Ishikawa (cell line): ENCODE data around the gene SAFB.

Experiments
- CEBPB ChIP-seq: IDR thresholded peaks from 2 replicates; pipeline ENCODE4 v1.6.1; 2012
- CREB1 ChIP-seq: IDR thresholded peaks from 2 replicates; pipeline ENCODE4 v1.6.1; 2012; ENCODE audit warnings: low read depth
- EGR1 ChIP-seq: IDR thresholded peaks from 2 replicates; pipeline ENCODE4 v1.6.1; 2012
- EP300 ChIP-seq: IDR thresholded peaks from 2 replicates; pipeline ENCODE4 v1.6.1; 2012; ENCODE audit warnings: borderline replicate concordance
- FOXM1 ChIP-seq: IDR thresholded peaks from 2 replicates; pipeline ENCODE4 v1.6.1; 2012; ENCODE audit warnings: low read depth, borderline replicate concordance
- MAX ChIP-seq: IDR thresholded peaks from 2 replicates; pipeline ENCODE4 v1.6.1; 2012
- REST ChIP-seq: IDR thresholded peaks from 2 replicates; pipeline ENCODE4 v1.6.1; 2012; ENCODE audit warnings: low read depth, mild to moderate bottlenecking
- TAF1 ChIP-seq: IDR thresholded peaks from 2 replicates; pipeline ENCODE4 v1.6.1; 2012; ENCODE audit warnings: low read depth, mild to moderate bottlenecking
- TCF12 ChIP-seq: IDR thresholded peaks from 2 replicates; pipeline ENCODE4 v1.6.1; 2012; ENCODE audit warnings: low read depth
- TEAD4 ChIP-seq: IDR thresholded peaks from 2 replicates; pipeline ENCODE4 v1.6.1; 2012
- ZBTB7A ChIP-seq: IDR thresholded peaks from 2 replicates; pipeline ENCODE4 v1.6.1; 2012; ENCODE audit warnings: low read depth

DNA sequence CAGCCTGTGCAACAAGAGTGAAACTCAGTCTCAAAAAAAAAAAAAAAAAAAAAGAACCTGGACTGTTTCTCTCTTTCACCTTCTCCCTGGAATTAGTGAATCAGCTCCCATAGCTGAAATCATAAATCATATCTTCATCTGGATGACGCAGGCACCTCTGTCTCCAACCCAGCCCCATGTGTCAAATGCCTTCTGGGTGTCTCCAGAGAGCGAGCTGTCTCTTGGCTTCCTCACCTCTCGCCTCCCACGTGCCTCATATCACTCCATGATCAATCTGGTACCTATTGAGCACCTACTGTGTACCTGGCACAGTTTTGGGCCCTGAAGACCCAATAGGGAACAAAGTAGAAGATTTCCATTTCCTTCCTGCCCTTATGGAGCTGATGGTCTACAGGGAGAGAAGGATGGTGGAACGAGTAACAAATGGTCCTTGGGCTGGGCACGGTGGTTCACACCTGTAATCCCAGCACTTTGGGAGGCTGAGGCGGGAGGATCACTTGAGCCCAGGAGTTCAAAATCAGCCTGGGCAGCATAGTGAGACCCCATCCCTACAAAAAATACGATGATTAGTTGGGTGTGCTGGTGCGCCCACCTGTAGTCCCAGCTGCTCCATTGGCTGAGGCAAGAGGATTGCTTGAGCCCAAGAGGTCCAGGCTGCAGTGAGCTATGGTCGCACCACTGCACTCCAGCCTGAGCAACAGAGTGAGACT lies 60.4 kb downstream of the SAFB start:
- no peak for TF ChIP-seq TCF12
- no peak for TF ChIP-seq MAX
- TF ChIP-seq FOXM1, result no peak
- TF ChIP-seq EP300, result no peak
- no peak for TF ChIP-seq TAF1
- no peak for TF ChIP-seq CREB1
- no peak for TF ChIP-seq ZBTB7A
- TF ChIP-seq TEAD4, result no peak
- TF ChIP-seq REST, result no peak
- no peak for TF ChIP-seq EGR1
- TF ChIP-seq CEBPB, result no peak
